ENCODE results near the gene BAZ1A. TPM values are rescaled to one million over a fixed set of nuclear protein-coding genes. Genes with fewer than 3 reads are reported as not detected.

BAZ1A gene
- total RNA-seq, 2 donors from 2014 or later: 3.4 to 11.8 TPM

DNA sequence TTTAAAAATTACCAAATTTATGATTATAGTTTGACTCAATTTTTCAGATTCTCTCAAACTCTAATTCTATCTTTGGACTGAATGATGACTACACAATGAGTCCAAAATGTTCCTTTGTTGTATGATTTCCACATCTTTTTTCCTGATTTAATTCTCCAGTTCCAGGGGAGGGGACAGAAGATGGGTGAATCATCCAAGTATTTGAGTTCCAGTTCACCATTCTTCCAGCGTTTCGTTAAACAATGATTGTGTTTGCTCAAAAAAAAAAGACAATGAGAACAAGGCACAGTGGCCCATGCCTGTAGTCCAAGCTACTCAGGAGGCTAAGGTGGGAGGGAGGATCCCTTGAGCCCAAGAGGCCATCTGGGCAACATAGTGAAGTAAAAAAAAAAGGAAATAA, 23.8 kb downstream of the BAZ1A start:
- Histone ChIP-seq H3K4me1 (no peaks in the 10 kb centered on the region), H3K36me3 (no peaks in the 10 kb centered on the region), H3K9me3 (no peaks in the 10 kb centered on the region), H3K27ac (no peak overlapping the region), H3K27me3 (no peaks in the 10 kb centered on the region), H3K4me3 (no peak overlapping the region)
- no peak for DNase-seq (ENCODE audit: low spot score)
- no peak for TF ChIP-seq CTCF (IDR thresholded peaks at IDR 0.05)

GRCh38 chr14:34845869-34846268, 29.3 kb downstream of the BAZ1A start:
- Histone ChIP-seq H3K4me3 (no peak overlapping the region), H3K27me3 (no peaks in the 10 kb centered on the region), H3K4me1 (peaks cover 0 to 16% of the 10 kb centered on the region in 2 donors), H3K9me3 (no peaks in the 10 kb centered on the region), H3K36me3 (no peaks in the 10 kb centered on the region), H3K27ac (no peak overlapping the region)
- DNase-seq (ENCODE audit: low spot score): no peak
- TF ChIP-seq CTCF (IDR thresholded peaks at IDR 0.05): no peak

DNA sequence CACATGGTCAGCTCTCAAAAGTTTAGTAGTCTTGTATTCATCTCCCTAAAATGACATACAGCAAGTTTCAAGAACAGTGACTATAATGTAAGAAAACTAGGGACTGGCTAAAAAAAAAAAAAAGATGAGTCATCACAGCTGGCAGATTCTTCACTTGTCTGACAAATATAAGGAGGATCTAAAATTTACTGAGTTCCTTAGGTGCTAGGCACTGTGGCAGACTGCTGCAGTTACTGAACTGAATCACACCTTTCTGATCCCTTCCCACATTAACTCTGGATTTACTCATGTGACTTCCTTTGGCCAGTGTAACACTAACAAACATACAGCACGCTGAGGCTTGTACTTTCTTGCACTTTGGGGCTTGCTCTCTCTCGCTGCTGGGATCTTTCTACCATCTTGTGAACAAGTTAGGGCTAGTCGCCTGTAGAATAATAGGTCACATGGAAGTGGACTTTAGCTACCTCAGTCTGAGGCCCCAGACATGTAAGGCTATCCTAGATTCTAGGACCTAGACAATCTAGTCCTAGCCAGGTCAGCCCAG, 32.1 kb downstream of the BAZ1A start:
- DNase-seq (ENCODE audit: low spot score): no peak
- Histone ChIP-seq H3K4me3 (no peak overlapping the region), H3K27ac (no peak overlapping the region), H3K36me3 (no peaks in the 10 kb centered on the region), H3K27me3 (no peaks in the 10 kb centered on the region), H3K9me3 (no peaks in the 10 kb centered on the region), H3K4me1 (peaks cover 0 to 16% of the 10 kb centered on the region in 2 donors)
- TF ChIP-seq CTCF (IDR thresholded peaks at IDR 0.05): no peak

GRCh38 chr14:34837801-34838322, 37.3 kb downstream of the BAZ1A start:
- no peak for DNase-seq (ENCODE audit: low spot score)
- no peaks in the 10 kb centered on the region for H3K27me3 ChIP-seq
- no peak overlapping the region for H3K4me3 ChIP-seq
- no peak overlapping the region for H3K27ac ChIP-seq
- H3K9me3 ChIP-seq: no peaks in the 10 kb centered on the region
- no peaks in the 10 kb centered on the region for H3K36me3 ChIP-seq
- TF ChIP-seq CTCF (IDR thresholded peaks at IDR 0.05): no peak
- peaks cover 0 to 8% of the 10 kb centered on the region in 2 donors for H3K4me1 ChIP-seq

DNA sequence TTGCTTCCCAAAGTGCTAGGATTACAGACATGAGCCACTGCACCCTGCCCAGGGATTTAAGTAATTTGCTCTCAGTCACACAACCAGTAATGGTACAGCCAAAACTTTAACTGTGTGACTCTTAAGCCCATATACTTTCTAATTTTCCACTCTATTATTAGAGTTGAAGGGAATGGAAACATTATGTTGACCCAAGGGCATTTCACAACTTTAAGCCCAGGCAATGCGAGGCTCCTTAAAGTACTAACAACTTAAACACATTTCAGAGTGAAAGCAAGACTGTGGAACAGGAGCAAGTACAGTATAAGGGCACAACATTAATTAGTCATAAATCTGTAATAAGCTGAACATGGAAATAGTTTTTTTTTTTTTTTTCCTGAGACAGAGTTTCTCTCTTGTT, 39.8 kb downstream of the BAZ1A start:
- H3K36me3 ChIP-seq: no peaks in the 10 kb centered on the region
- H3K4me1 ChIP-seq: no peaks in the 10 kb centered on the region
- no peak for DNase-seq (ENCODE audit: low spot score)
- no peaks in the 10 kb centered on the region for H3K9me3 ChIP-seq
- H3K27ac ChIP-seq: no peak overlapping the region
- TF ChIP-seq CTCF (IDR thresholded peaks at IDR 0.05): no peak
- no peaks in the 10 kb centered on the region for H3K27me3 ChIP-seq
- no peak overlapping the region for H3K4me3 ChIP-seq

All from right atrium auricular region (tissue), 2 donors.